Uterus (tissue), 2 donors: ENCODE results near the gene FCER1G.

Source experiments
- POLR2A ChIP-seq, 2 donors: fragments of 450-650 bp; IDR thresholded peaks; one replicate each; pipeline ENCODE4 v1.6.1; 2016; ENCODE audit warnings: antibody characterized with exemption in 2 of 2, mild to moderate bottlenecking in 1 of 2, moderate library complexity in 1 of 2
- TF ChIP-seq, protein P1 (sequence below), 4 experiments: fragments of 200-600 bp in 2 of 4; fragments of 450-650 bp in 2 of 4; sonication (generic) in 2 of 4; IDR thresholded peaks; one replicate each; pipeline ENCODE4 v1.5.1; 2016 to 2019; ENCODE audit warnings: antibody characterized with exemption in 4 of 4, mild to moderate bottlenecking in 2 of 4, moderate library complexity in 1 of 4

DNA sequence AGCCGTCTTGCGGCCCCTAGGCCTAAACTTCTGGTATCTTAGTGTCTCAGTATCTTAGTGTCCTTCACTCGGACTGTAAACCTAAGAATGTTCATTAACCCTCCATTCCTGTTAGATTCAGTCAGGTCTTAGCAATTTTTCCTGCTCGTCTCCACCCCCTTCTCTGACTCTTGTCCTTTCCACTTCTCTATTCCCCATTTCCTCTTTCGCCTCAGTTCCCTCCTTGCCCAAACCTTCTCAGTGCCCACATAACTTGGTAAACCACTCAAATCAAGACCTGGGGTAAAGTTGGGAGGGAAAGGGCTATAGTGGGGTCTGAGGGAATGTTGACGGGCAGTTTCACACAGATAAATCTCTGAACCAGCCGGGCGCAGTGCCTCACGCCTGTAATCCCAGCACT, 726 bp upstream of the FCER1G start:
- TF ChIP-seq, protein P1, sequence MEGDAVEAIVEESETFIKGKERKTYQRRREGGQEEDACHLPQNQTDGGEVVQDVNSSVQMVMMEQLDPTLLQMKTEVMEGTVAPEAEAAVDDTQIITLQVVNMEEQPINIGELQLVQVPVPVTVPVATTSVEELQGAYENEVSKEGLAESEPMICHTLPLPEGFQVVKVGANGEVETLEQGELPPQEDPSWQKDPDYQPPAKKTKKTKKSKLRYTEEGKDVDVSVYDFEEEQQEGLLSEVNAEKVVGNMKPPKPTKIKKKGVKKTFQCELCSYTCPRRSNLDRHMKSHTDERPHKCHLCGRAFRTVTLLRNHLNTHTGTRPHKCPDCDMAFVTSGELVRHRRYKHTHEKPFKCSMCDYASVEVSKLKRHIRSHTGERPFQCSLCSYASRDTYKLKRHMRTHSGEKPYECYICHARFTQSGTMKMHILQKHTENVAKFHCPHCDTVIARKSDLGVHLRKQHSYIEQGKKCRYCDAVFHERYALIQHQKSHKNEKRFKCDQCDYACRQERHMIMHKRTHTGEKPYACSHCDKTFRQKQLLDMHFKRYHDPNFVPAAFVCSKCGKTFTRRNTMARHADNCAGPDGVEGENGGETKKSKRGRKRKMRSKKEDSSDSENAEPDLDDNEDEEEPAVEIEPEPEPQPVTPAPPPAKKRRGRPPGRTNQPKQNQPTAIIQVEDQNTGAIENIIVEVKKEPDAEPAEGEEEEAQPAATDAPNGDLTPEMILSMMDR (IDR thresholded peaks at IDR 0.05), result no peak
- no peak for TF ChIP-seq POLR2A (IDR thresholded peaks at IDR 0.05)
